ENCODE measurements around the gene EIF4G3.
"Not testable (repeated sequence)": the region's sequence is repeated elsewhere in the genome, so short reads cannot be mapped to it uniquely, and the experiment has no call there.

Gene EIF4G3

DNA sequence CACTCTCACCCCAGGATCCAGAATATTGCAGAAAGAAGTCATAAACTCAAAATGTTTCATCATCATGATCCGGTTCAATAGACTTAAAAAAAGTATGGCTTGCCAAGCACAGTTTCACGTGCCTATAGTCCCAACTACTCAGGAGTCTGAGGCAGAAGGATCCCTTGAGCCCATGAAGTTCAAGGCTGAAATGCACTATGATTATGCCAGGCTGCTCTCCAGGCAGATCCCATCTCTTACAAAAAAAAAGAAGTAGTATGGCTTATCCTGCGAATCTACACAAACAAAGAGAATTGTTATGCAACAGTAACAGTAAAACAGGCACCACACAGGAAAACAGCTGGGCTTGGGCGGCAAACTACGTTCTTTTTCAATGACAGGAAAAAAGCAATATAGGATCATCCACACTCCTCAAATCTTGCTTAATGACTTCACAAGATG lies 76.2 kb downstream of the EIF4G3 start:
- no peak for DNase-seq (ENCODE audit: low spot score)

DNA sequence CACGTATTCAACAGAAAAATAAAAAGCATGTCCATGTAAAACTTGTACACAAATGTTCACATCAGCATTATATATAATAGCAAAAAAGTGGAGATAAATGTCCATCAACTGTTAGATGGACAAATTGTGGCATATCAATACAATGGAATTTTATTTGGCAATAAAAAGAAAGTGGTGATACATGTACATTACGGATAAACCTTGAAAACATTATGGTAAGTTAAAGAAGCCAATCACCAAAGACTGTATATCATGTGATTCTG lies 76.9 kb downstream of the EIF4G3 start:
- no peak for DNase-seq (ENCODE audit: low spot score)

DNA sequence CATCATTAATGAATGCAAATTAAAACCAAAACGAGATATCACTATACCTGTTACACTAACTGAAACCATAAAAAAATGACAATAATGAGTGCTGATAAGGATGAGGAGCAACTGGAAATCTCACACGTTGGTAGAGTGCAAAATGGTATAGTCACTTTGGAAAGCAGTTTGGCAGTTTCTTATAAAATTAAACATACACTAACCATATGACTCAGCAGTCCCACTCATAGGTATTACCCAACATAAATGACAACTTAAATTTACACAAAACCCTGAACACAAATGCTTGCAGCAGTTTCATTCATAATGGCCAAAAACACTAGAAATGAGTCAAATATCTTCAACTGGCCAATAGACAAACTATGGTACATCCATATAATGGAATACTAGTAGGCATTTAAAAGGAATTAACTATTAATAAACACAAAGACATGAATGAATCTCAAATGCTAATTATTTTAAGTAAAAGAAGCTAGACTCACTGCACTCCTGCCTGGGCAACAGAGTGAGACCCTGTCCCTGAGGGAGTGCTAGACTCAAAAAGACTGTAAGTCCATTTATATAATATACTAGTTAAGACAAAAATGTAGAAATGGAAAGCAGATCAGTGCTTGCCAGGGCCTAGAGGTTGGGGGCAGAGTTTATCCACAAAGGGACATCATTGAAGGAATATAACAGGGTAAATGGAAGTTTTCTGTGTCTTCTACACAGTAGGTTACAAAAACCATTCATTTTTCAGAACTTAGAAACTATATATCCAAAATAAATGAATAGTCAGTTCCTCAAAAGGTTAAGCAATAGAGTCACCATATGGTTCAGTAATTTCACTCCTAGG lies 77.4 kb downstream of the EIF4G3 start:
- no peak for DNase-seq (ENCODE audit: low spot score)

DNA sequence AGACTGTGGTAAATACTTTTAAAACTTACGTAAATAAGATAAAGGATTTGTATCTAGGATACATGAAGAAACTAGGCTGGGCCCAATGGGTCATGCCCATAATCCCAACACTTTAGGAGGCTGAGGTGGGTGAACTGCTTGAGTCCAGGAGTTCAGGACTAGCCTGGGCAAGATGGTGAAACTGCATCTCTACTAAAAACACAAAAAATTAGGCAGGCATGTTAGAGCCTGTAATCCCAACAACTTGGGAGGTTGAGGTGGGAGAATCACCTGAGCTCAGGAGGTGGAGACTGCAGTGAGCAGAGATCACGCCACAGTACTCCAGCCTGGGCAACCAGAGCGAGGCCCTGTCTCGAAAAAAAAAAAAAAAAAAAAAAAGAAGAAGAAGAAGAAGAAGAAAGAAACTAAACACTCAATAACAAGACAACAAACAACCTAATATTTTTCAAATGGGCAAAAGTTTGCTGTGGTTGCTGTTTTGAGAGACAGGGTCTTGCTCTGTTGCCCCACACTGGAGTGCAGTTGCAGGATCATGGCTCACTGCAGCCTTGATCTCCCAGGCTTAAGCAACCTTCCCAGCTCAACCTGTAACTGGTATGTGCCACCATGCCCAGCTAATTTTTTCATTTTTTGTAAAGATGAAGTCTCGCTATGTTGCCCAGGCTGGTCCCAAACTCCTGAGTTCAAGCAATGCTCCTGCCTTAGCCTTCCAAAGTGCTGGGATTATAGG lies 78.3 kb downstream of the EIF4G3 start:
- no peak for DNase-seq (ENCODE audit: low spot score)

DNA sequence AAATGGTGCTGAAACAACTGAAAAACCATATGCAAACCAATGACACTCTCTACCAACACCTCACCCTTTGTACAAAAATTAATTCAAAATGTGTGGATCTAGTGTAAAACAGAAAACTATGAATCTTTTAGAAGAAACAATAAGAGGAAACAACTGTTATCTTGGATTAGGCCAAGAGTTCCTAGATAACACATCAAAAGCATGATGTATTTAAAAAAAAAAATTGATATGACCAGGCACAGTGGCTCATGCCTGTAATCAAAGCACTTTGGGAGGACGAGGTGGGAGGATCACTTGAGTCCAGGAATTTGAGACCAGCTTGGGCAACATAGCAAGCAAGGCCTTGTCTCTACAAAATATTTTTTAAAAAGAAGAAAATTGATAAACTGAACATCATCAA lies 79.0 kb downstream of the EIF4G3 start:
- no peak for DNase-seq (ENCODE audit: low spot score)

DNA sequence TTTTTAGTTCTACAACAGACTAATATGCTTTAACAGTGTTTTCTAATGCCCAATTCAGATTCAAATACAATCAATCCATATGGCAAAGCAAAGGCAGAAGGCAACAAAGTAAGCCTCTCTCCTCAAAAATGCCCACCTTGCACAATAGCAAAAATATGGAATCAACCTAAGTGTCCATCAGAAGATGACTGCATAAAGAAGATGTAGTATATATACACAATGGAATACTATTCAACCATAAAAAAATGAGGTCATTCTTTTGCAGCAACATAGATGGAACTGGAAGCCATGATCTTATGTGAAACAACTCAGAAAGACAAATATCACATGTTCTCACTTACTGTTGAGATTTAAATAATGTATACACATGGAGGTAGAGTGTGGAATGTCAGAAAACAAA lies 80.7 kb downstream of the EIF4G3 start:
- DNase-seq (ENCODE audit: low spot score): no peak

DNA sequence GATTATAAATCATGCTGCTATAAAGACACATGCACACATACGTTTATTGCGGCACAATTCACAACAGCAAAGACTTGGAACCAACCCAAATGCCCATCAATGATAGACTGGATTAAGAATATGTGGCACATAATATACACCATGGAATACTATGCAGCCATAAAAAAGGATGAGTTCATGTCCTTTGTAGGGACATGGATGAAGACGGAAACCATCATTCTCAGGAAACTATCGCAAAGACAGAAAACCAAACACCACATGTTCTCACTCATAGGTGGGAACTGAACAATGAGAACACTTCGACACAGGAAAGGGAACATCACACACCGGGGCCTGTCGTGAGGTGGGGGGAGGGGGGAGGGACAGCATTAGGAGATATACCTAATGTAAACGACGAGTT lies 82.4 kb downstream of the EIF4G3 start:
- not testable (repeated sequence) for DNase-seq (ENCODE audit: low spot score)

DNA sequence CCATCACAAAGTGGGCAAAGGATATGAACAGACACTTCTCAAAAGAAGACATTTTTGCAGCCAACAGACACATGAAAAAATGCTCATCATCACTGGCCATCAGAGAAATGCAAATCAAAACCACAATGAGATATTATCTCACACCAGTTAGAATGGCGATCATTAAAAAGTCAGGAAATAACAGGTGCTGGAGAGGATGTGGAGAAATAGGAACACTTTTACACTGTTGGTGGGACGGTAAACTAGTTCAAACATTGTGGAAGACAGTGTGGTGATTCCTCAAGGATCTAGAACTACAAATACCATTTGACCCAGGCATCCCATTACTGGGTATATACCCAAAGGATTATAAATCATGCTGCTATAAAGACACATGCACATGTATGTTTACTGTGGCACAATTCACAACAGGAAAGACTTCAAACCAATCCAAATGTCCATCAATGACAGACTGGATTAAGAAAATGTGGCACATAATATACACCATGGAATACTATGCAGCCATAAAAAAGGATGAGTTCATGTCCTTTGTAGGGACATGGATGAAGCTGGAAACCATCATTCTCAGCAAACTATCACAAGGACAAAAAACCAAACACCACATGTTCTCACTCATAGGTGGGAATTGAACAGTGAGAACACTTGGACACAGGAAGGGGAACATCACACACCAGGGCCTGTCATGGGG lies 83.3 kb downstream of the EIF4G3 start:
- DNase-seq (ENCODE audit: low spot score): not testable (repeated sequence)

DNA sequence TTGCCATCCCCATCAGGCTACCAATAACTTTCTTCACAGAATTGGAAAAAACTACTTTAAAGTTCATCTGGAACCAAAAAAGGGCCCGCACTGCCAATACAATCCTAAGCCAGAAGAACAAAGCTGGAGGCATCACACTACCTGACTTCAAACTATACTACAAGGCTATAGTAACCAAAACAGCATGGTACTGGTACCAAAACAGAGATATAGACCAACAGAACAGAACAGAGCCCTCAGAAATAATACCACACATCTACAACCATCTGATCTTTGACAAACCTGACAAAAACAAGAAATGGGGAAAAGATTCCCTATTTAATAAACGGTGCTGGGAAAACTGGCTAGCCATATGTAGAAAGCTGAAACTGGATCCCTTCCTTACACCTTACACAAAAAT lies 84.2 kb downstream of the EIF4G3 start:
- DNase-seq (ENCODE audit: low spot score): not testable (repeated sequence)

DNA sequence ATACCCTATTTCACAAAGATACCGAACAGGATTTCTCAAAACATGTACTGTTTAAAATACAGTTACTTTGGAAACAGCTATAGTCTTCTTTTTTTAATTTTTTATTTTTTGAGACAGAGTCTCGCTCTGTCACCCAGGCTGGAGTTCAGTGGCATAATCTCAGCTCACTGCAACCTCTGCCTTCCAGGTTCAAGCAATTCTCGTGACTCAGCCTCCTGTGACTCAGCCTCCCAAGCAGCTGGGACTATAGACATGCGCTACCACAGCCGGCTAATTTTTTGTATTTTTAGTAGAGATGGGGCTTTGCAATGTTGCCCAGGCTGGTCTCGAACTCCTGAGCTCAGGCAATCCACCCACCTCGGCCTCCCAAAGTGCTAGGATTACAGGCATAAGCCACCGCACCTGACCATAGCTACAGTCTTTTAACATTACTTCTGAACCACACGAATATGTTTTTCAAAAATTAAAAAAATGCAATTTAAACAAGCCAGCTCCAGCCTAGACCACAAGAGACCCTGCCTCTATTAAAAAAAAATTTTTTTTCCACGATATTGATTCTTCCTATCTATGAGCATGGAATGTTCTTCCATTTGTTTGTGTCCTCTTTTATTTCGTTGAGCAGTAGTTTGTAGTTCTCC lies 85.5 kb downstream of the EIF4G3 start:
- DNase-seq (ENCODE audit: low spot score): not testable (repeated sequence)

DNA sequence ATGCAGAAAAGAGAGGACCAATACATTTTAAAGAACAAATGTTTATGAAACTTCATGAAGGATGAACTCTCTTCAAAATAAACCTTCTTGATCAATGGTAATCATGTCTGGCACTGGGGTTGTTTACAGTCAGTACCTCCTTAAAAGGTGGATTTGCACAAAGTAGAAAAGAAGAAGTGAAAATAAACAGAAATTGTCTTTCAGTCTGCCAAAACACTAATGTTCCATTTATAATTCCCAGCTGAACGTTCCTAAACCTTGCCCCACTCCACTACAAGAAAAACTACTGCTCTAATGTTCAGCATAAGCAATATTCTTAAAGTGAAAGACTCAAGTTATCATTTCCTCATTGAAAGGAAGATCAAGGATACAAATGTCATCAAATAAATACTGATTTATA lies 86.2 kb downstream of the EIF4G3 start:
- no peak for DNase-seq (ENCODE audit: low spot score)

DNA sequence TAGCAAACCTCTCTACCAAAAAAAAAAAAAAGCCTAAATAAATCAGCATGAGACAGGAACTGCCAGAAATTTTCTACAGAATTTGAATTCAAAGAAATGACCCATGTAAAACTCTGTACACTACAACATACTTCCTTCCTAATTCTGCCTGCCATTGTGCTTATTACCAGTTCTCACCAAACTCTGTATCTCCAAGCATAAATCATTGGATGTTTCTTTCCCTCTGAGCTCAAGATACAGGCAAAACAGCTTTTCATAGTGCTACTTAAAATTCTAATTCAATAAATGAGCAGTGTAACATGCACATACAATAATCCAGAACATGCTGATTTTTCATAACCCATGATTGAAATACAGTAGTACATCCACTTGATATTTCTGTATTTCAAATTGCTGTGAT lies 87.0 kb downstream of the EIF4G3 start:
- no peak for DNase-seq (ENCODE audit: low spot score)

DNA sequence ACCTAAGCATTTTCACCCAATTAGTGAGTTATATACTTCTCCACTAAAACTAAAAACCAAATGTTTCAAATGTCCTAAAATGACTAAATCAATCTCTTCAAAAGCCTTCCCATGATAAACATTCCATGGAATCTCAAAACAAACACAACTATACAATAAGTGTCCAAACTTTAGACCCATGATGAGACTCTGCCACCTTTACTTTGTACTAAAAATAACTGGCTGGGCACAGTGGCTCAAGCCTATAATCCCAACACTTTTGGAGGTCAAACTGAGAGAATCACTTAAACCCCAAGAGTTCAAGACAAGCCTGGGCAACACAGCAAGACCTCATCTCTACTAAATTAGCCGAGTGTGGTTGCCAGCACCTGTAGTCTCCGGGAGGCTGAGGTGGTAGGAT lies 87.4 kb downstream of the EIF4G3 start:
- DNase-seq (ENCODE audit: low spot score): no peak

DNA sequence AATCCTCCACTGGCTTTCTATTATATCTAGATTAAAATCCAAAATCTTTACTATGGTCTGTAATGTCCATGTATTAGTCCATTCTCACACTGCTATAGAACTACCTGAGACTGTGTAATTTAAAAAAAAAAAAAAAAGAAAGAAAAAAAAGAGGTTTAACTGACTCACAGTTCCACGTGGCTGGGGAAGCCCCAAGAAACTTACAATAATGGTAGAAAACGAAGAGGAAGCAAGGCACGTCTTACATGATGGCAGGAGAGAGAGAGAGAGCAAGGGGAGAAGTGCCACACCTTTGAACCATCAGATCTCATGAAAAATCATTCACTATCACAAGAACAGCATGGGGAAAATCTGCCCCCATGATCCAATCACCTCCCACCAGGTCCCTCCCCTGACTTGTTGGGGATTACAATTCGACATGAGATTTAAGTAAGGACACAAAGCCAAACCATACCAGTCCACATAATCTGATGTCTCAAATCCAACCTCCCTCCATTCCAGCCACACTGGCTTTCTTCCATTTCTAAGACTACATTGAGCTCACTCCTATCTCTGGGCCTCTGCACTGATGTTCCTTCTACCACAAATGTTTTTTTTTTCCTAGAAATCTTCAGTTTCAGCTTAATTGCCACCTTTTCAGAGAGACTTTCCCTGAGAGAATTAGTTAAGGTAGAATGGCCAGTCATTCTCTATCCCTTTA lies 92.4 kb downstream of the EIF4G3 start:
- DNase-seq (ENCODE audit: low spot score): no peak

DNA sequence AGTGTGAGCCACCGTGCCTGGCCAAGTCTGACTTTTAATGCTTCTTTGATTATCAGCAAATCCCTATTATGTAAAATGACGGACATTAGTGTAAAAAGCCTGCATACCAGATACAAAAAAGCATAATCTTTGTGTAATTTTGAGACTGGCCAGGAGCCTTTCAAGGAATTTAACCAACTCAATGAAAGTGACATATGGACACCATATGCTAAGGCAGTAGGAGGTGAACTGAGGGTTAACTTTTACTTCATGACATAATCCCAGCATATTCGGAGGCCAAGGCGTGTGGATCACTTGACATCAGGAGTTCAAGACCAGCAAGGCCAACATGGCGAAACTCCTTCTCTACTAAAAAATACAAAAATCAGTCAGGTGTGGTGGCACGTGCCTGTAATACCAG lies 94.6 kb downstream of the EIF4G3 start:
- no peak for DNase-seq (ENCODE audit: low spot score)

DNA sequence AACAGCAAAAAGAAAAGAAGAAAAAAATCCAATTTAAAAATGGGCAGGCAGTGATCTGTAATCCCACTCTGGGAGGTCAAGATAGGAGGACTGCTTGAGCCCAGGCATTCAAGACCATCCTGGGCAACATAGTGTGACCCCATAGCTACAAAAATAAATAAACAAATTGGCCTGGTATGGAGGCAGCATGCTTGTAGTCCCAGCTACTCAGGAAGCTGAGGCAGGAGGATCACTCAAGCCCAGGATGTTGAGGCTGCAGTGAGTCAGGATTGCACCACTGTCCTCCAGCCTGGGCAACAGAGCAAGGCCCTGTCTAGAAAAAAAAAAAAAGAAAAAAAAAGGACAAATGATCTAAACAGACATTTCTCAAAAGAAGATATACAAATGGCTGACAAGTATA lies 99.6 kb downstream of the EIF4G3 start:
- no peak for DNase-seq (ENCODE audit: low spot score)

DNA sequence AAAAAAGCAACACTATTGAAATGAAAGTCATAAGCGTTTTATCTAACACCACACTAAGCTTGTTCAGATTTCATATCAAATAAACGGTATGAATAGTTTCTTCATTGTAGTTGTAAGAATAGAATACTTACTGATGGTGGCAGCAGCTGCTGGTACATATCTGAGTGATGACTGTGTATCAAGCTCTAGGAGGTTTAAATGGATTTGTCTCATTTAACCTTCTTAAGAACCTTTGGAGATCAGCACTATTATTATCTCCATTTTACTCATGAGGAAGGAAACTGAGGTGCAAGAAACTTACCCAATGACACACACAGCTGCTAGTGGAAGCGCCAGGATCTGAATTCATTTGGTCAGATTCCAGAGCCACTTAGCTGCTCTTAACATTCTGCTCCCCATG lies 104.0 kb downstream of the EIF4G3 start:
- no peak for DNase-seq (ENCODE audit: low spot score)

DNA sequence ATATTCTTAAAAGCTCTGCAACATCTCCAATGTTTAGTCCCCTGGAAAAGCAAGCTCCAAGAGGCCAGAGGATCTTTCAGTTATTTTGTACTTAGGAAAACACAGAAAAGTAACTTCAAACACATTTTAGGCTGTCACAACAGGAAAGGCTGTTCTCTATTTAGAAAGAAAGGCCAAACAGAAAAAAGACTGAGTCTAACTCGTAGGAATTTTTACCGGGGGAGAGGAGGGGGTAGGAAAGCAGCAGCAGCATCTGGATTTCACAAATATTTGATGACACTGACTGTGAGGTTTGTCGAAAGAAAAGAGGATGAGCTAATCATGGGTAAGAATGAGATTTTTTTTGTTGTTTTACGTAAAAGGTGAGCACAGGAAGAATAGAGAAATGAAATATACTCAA lies 107.1 kb downstream of the EIF4G3 start:
- no peak for DNase-seq (ENCODE audit: low spot score)

DNA sequence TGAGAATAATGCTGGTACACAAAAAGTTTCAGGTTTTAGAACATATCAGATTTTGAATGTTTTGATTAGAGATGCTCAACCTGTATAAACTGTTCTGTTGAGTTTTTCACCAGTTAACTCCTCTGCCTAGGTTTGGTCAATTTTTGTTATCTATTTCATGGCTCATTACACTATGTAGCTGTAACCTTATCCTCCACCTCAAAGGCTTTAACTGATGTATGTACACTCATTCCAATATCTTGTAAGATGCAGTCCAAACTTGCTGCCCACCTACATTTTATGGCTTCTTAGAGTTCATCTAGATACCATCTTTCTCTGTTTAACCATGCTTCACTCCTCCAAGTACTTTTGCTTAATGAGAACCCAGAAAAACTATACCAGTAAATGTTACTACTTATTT lies 107.8 kb downstream of the EIF4G3 start:
- DNase-seq (ENCODE audit: low spot score): no peak

DNA sequence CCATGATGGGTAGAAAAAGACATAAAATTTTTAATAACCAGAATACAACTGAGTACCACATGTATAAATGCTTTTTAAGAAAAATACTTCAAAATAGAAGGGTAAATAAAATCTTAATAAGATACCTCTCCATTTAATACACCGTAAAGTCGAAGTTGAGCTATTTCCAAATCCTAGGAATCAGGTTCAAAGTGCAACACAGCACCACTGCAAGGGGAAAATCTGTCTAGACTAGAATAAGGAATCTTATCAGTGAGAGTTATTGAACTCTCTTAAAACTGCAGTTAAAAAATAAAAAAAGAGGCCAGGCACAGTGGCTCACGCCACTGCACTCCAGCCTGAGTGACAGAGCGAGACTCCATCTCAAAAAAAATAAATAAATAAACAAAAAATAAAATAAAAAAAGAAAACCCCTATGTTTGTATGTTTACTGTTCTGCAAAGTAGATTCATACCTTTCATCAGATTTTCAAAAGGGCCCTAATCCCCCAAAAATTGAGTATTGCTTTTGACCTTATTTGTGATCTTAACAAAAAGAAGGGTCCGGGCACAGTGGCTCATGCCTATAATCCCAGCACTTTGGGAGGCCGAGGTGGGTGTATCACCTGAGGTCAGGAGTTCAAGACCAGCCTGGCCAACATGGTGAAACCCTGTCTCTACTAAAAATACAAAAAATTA lies 109.0 kb downstream of the EIF4G3 start:
- no peak for DNase-seq (ENCODE audit: low spot score)

DNA sequence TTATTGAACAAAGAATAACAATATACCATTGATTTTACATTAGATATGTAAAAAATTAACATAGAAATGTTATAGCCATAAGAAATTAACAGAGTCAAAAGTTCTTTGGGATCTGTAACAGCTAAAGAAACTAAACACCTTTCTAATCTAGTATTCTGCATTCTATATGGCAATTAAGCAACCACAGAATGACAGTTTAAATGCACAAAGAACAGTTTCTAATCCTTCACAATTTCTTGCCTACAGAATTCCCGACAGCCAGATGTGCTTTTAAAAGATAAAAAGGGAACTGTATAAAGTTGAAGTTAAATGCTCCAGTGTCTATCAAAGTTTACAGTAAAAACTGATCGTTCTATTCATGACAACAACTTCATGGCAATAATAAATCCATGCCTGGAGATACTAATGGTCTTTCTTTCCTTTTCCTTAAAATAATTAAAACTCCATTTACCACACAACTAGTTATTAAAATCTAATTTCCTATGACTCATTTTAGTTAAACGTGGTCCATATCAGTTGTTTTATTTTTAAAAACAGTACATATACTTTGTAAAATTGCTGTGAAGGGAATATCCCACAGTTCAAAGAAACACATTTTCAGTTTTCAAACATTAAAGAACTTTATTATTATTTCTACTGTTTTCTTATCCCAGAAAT lies 110.2 kb downstream of the EIF4G3 start:
- no peak for DNase-seq (ENCODE audit: low spot score)

All from hematopoietic multipotent progenitor cell treated with erythropoietin and hydrocortisone succinate and interleukin-3 and kit ligand, for 15 days (in vitro differentiated cells).